NB4 (cell line): ENCODE results near the gene OAT.

Source experiments
- CTCF ChIP-seq: IDR thresholded peaks from one replicate; pipeline ENCODE4 v1.5.1; 2012; ENCODE audit warnings: low read depth, low read length
- MAX ChIP-seq: IDR thresholded peaks from 2 replicates; pipeline ENCODE4 v1.6.1; 2011; ENCODE audit warnings: low read depth, low read length
- MYC ChIP-seq: IDR thresholded peaks from 2 replicates; pipeline ENCODE4 v1.6.1; 2011; ENCODE audit warnings: low read depth, low read length
- POLR2A ChIP-seq: IDR thresholded peaks from 2 replicates; pipeline ENCODE4 v1.6.1; 2011; ENCODE audit warnings: mild to moderate bottlenecking; ENCODE audit not compliant: insufficient read length; ENCODE audit errors: extremely low read depth

- no peak for TF ChIP-seq POLR2A
- no peak for TF ChIP-seq CTCF
- no peak for TF ChIP-seq MYC
- TF ChIP-seq MAX, result no peak
These were observed 32.0 kb upstream of the OAT start for GRCh38 chr10:124450783-124451057.
